HG03095 (cell line): Measurements from ENCODE around the gene TSC2.
"Not testable (repeated sequence)": the region's sequence is repeated elsewhere in the genome, so short reads cannot be mapped to it uniquely, and the experiment has no call there.

Experiments
- ATAC-seq: cut with Tn5 transposase; IDR thresholded peaks from one replicate; pipeline ENCODE4 v1.9.1; 2021; ENCODE audit warnings: moderate library complexity; ENCODE audit not compliant: unreplicated experiment

TSC2 gene

DNA sequence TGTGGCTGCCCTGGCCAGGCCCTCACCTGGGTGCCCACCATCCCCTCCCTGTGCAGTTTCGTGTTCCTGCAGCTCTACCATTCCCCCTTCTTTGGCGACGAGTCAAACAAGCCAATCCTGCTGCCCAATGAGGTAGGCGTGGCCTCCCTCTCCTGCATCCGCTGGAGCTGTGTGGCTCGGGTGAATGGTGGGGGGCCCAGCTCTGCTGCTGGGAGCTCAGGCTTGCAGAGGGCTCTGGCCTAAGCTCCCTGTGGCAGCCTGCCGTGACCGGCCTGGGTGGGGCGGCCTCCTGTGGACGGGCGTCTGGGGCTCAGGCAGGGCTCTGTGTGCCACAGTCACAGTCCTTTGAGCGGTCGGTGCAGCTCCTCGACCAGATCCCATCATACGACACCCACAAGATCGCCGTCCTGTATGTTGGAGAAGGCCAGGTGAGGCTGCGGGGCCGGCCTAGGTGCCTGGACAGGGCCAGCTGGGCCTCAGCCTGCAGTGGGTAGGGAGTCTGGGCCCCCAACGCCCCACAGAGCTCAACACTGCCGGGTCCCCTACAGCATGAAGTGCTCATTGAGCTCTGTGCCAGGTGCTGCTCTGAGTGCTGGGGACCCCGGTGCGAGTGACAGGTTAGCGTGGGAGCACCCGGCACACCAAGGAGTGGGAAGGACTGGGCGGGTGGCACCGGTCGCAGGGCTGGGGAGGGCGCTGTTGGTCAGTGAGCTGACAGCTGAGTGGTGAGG is 37.3 kb downstream of the TSC2 start:
- ATAC-seq: no peak

DNA sequence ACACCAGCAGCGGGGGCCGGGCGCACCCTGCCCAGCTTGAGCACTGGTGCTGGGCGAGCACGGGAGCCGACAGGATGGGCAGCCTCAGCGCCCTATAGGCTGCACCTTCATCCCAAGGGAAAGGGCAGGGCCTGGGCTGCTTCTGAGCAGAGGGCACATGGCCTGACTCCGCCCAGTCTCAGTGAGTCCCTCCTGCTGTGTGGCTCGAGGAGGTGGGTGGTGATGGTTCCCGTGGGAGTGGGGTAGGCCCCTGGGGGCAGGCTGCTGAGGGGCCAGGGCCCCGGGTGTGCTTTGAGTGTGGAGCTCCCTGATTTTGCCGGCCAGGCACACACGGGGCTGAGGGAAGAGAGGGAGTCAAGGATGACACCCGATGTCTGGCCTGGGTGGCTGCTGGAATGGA is 37.9 kb downstream of the TSC2 start:
- ATAC-seq: no peak

DNA sequence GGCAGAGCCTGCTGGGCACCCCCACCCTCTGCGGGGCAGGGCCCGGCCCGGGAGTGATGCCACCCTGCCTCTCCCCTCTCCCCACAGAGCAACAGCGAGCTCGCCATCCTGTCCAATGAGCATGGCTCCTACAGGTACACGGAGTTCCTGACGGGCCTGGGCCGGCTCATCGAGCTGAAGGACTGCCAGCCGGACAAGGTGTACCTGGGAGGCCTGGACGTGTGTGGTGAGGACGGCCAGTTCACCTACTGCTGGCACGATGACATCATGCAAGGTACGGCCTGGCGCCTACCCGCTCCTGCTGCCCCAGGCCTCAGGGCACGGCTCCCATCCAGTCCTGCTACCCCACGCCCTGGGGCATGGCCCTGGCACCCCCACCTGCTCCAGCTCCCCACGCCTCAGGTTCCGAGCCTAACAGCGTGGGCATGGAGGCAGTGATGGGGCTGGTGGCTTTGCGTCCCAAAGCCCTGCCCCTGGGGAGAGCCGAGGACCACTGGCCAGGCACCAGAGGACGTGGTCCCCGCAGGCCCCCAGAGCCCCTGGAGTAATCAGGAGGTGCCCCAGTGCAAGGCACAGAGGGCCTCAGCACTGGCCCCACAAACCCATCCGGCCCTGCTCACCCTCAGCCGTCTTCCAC is 38.4 kb downstream of the TSC2 start:
- ATAC-seq: no peak

DNA sequence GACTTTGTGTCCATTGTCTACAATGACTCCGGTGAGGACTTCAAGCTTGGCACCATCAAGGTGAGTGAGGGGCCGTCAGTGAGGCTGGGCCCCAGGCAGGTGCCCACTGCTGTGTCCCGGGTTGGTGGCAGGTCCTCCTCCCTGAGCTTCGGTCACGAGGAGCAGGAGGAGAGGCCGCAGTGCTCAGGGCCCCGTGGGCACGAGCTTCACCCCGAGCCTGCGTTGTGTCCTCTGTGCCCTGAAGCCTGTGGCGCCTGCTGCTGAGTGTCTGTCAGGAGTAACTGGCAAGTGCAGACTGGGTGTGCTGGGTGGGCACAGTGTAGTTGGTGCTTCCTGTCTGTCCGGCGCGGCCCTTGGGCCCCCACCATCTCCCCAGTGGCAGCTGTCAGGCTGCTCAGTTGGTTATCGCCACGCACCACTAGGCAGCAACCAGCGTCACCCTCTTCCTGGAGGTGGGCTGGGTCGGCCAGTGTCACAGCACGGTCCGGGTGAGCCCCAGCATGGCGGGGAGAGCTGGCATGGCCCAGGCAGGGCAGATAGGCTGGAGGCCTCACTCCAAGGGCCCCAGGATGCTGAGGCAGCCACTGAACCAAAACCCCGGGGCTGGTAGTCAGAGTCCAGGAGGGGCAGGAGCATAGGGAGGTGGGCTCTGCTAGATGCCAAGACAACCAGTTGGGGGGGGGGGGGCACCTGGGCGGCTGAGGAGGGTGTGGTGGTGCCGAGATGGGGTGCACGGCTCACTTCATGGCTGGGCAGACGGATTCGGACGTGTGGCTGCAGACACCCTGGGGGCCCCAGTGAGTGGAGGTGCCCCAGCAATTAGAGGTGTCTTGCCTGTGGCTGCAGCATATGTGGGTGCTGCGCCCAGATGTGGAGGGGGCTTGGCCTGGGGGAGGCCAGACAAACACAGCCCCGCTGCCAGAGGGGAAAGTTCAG is 39.3 kb downstream of the TSC2 start:
- ATAC-seq: no peak

DNA sequence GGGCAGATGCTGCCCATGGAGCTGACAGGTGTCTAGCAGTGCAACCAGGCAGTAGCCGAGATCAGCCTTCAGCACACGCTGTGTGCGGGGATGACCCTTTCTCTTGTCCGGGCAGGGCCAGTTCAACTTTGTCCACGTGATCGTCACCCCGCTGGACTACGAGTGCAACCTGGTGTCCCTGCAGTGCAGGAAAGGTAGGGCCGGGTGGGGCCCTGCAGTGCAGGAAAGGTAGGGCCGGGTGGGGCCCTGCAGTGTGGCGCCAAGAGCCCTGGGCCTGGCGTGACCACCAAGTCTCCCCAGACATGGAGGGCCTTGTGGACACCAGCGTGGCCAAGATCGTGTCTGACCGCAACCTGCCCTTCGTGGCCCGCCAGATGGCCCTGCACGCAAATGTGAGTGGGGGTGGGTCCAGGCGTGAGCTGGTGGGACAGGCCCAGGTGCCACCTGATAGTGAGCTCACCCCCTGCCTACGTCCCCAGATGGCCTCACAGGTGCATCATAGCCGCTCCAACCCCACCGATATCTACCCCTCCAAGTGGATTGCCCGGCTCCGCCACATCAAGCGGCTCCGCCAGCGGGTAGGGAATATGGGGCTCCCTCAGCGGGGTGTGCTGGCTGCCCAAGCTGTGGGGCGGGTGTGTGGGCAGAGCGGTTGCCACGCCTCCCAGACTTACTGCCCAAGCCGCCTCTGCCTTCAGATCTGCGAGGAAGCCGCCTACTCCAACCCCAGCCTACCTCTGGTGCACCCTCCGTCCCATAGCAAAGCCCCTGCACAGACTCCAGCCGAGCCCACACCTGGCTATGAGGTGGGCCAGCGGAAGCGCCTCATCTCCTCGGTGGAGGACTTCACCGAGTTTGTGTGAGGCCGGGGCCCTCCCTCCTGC is 40.2 kb downstream of the TSC2 start:
- ATAC-seq: no peak

DNA sequence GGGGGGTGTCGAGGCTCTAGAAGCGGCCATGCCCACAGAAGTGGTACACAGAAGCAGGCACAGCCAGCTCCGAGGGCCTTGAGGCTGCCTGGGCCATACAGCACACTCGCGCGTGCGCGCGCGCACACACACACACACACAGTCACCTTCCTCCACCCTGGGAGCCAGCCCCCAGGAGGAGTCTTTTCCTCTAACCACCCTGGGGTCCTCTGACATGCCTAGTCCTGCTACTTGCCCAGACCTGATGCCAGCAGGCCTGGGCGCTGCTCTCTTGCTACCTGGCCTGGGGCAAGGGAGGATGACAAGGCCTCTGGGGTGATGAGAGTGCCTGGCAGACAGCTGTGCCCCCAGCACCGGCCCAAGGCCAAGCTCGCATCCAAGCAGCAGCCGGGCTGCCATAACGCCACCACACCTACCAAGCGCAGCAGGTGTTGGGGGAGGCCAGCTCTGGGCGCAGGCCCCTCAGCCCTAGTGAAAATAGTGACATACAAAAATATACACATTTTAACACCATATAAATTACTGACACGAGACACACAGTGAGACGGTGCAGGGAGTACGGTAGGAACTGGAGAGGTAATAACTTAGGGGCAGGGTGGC is 41.1 kb downstream of the TSC2 start:
- no peak for ATAC-seq

DNA sequence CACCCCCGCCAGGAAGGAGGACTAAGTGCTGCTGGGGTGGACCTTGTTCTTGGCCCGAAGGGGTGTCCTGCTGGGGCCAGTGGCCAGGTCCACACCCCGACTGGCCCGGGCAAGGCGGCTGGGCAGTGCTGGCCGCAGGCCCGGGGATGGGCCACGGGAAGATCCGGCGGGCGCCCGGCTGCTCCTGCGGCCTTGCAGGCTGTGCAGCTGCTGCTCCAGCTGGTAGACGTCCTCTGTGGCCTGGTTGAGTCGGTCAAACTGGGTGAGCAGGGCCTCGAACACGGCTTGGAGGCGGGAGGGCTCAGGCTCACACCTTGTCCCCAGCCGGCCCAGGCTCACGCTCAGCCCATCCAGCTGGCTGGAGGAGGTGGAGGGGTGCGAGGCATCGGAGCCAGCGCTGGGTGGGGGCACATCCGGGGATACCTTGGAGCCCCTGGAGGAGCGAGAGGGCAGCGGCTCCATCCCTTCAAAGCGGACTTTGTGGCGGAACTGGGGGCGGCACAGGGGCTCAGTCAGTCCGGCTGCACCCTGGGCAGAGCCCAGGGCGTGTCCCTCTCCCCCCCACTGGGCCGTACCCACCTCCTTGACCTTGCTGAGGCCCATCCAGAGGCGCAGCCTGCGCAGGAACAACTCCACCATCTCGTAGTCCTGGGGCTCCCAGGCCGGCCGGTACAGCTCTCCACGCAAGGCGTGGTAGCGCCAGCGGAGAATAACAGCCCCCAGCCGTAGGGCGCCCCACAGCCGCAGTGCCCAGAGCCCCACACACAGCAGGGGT is 42.1 kb downstream of the TSC2 start:
- no peak for ATAC-seq

DNA sequence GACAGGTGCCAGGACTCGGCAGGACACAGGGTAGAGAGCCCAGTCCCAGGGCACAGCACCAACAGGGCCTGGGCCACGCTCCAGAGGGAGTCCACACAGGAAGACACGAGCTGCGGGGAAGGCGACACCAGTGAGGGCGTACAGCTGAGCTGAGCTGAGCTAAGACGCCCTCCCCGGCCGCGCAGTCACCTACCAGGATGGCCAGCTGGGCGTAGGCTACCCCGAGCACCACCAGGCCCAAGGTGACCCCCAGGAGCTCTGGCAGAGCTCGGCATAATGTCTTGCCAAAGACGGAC is 42.6 kb downstream of the TSC2 start:
- no peak for ATAC-seq

DNA sequence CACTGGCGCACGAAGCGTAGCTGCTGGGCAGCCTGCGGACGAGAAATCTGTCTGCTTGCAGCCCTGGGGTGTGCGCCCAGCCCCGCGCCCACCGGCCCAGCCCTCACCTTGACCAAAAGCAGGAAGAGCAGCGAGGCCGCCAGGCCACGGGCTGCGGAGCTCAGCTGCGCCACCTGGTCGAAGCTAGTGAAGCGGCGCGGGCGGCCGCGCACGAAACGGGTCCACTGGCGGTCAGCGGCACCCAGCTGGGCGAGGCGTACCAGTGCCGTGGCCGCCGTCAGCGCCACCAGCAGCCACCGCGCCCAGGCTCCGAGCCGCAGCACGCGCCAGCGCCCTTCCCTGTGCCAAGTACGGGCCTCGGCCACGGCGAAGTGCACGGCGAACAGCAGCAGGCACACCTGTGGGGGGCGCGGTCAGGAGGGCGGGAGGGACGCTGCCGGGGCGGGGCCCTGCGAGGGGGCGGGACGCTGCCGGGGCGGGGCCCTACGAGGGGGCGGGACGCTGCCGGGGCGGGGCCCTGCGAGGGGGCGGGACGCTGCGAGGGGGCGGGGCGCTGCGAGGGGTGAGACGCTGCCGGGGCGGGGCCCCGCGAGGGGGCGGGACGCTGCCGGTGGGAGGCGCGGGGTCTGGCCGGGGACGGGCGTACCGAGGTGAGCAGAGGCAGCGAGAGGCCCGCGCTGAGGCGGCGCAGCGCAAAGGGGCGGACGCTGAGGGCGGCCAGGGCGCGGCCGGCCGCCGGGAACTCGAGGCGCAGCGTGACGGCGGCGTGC is 43.2 kb downstream of the TSC2 start:
- ATAC-seq: no peak

DNA sequence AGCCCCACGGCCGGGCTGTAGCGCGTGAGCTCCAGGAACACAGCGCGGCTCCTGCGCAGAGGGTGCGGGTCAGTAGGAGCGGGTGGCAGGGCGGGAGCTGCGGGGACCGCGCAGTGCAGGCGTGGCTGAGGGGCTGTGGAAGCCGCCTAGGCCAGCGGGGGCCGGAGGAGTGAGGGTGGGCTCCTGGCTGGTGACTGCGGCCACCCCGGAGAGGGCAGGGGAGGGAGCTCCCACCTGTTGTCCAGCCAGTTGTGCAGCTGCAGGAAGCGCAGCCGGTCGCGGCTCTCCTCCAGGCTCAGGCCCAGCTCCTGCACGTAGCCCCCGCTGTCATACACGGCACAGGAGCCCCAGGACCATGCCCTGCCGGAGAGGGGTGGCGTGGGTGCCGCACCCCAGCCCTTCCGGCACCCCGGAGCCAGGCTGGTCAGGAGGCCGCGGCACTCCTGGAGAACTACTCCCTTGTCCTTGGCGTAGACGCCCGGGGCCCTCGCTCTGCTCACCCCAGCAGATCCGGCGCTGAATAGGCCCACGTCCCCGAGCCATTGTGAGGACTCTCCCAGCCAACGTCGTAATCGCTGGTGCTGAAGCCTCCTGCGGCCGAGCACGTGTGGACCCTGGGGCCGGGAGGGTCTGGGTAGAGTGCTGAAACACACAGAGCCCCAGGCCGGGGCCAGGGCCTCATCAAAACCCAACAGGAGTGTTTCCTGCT is 43.9 kb downstream of the TSC2 start:
- ATAC-seq: no peak

DNA sequence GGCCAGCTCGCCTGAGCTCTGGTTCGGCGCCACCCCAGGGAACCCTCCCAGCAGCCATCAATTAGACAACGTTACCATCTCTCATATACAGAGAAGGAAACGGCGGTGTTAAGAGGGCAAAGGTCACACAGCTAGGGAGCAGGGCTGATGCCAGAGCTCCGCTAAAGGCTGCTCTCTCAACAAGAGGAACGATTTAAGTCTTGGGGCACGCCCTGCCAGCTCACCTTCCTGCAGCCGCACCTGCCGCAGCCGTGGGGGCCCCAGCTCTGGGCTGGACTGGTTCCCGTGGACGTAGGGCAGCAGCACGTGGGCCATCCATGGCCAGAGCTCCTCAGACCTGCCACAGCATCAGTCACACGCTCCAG is 44.5 kb downstream of the TSC2 start:
- ATAC-seq: no peak

DNA sequence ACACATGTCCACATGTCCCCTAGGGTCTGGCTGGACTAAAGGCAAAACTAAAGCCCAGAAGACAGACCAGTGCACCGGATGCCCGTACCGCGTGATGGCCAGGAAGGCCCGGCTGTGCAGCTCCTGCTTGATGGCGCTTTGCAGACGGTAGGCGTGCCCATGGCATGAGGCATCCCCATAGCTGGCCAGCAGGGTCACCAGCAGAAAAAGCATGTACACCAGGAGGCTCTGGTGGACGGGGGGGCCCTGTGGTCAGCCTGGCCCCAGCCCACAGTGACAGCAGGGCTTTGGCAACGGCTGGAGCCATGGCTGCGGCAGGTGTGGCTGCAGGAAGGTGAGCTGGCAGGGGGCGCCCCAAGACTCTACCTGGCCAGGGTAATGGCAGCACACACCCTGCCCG is 45.1 kb downstream of the TSC2 start:
- no peak for ATAC-seq

DNA sequence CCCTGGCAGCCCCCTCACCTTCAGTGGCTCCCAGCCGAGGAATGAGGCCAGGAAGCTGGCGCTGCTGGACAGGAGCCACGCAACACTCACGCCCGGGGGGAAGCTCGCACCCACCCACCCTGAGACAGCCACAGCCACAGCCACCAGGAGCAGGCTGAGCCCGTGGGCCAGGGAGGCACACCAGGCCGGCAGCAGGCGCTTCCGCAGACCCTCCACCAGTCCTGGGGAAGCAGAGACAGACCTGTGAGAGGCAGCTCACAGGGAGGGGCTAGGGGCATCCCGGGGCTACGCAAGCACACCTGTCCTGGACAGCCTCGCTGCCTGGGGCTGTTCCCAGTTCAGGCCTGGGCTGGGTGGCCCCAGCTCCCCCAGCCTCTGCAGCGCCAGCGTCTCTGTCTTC is 46.0 kb downstream of the TSC2 start:
- ATAC-seq: no peak

DNA sequence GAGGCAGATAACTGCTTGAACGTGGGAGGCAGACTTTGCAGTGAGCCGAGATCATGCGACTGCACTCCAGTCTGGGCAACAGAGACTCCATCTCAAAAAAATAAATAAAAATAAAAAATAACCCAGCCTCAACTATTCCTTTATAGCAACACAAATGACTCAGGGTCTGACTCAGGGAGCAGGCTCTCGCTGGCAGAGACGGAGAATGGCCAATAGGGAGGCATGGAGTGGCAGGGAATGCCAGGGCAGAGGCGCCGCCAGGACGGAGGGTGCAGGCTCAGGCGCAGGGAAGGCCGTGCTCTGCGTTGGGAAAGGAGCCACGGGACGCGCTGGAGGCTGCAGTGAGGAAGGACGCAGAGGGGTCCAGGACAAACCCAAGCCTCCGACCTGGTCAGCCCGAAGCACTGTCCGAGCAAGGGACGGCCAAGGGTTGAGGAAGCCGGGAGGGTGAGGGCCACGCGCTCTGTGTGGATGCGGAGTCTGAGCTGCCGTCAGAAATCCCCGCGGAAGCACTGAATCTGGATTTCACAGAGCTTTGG is 47.6 kb downstream of the TSC2 start:
- no peak for ATAC-seq

DNA sequence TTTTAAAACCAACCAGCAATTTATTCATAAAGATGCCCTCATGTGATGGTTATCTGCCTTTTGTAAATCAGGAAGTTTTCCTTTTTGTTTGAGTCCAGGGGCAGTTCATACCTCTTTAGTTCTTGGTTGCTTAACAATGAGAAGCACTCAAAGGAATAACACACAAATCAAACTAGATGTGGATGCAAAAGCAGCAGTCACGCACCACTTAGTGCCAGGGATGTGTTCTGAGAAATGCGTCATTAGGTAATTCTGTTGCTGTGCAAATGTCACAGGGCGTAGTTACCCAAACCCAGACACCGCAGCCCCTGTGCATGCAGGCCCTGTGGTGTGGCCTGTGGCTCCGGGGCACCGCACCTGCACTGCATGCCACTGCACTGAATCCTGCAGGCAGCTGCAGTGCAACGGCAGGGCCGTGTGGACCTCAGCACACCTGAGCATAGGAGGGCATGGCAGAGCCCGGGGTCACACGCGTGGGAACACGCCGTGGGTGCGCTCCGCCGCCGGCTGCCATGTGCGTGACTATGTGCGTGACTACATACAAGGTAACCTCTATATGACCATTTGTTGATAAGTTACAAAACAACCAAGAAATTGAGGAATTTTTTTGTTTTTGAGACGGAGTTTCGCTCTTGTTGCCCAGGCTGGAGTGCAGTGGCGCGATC is 48.3 kb downstream of the TSC2 start:
- ATAC-seq: no peak

DNA sequence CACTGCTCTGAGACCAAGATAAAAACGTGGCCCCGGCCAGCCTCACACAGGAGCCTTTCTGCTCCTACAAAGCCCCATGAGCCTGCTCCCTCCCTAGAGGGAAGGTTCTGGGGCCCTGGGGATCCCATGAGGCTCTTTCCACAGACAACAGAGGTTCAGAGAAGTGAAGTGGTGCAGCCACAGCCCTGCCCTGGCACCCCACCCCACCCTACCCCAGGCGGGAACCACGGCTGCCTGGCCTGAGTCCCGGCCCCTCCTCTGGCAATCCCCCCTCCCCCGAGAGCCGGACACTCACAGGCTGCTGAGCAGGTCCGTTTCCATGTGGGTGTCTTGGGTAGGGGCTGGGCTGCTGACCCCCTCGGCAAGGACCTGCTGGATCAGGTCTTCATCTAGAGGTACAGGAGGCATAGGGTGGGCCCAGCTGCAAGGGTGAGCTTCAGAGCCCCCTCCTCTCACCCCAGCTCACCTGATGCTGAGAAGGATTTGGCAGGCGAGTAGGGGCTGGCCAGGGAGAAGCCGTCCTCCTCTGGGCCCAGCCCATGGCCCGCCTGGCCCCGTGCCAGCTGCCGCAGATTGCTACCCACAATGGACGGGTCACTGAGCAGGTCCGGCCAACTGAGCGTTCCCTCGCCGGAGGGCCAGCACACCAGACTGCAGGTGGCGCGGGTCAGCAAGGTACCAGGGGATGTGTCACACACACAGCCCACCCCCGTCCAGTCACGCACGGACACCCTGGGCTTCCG is 49.2 kb downstream of the TSC2 start:
- no peak for ATAC-seq

DNA sequence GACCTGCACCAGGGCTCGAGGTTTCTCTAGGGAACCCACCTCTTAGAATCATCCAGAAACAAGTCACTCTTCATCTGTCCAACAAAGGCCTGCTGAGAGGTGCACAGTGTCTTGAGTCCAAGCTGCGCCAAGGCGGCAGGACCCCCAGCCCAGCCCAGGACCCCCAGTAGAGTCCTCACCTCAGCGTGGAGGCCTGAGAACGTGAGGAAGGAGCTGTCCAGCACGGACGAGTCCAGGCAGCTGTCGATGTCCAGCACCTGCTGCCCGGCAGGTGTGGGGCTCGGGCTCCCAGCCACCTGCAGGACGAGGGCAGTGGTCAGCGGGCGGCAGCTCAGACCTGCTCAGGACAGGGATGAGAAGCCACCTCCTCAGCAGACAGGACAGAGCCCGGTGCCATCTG is 49.9 kb downstream of the TSC2 start:
- ATAC-seq: not testable (repeated sequence)
